IMR-90 (cell line): ENCODE data around the gene CCDC102A. TPM values are rescaled to one million over a fixed set of nuclear protein-coding genes. Genes with fewer than 3 reads are reported as not detected.
A peak's percentile ranks its signal among the peaks of the same experiment; 100 is the strongest.

ENCODE experiments used
- ATAC-seq: fragments of 200-7000 bp; cut with Tn5 transposase; 2 replicates; pipeline ENCODE4 v1.9.1; 2020; ENCODE audit warnings: low read depth, mild to moderate bottlenecking, moderate library complexity
- BruUV-seq: library from RNA; stranded (reverse); fragments of 400-500 nt; replicated peaks from 2 replicates; lab custom pipeline; 2021; lab: Mats Ljungman, UMichigan
- CTCF ChIA-PET: fragments of 300-600 bp; formaldehyde crosslinking; extraction: SDS; loops from one replicate; lab custom pipeline; 2021; ENCODE audit warnings: antibody characterized with exemption; lab: Yijun Ruan, JAX
- POLR2A ChIA-PET: fragments of 300-600 bp; sonication (Branson Sonifier 250); formaldehyde crosslinking; loops from one replicate; lab custom pipeline; 2022; ENCODE audit warnings: antibody characterized with exemption; ENCODE audit not compliant: unreplicated experiment; lab: Charles Lee
- DNase-seq: peaks from one replicate; pipeline ENCODE4 v3.0.0; 2013
- H2AFZ ChIP-seq: replicated peaks from 2 replicates; pipeline ENCODE3; 2013; ENCODE audit warnings: low read length, mild to moderate bottlenecking; ENCODE audit not compliant: poor library complexity
- H2AK5ac ChIP-seq: 2 replicates; pipeline ENCODE4 v1.6.1; 2013; ENCODE audit warnings: low read depth, low read length, inconsistent platforms
- H2AK9ac ChIP-seq: replicated peaks from 2 replicates; pipeline ENCODE3; 2013; ENCODE audit warnings: mild to moderate bottlenecking, low read depth, low read length, moderate library complexity; ENCODE audit not compliant: poor library complexity
- H2BK120ac ChIP-seq: 2 replicates; pipeline ENCODE4 v1.6.1; 2013; ENCODE audit warnings: low read depth, low read length, inconsistent platforms
- H2BK15ac ChIP-seq: 3 replicates; pipeline ENCODE4 v1.6.1; 2013; ENCODE audit warnings: low read depth, low read length, inconsistent platforms
- H2BK20ac ChIP-seq: 2 replicates; pipeline ENCODE4 v1.6.1; 2013; ENCODE audit warnings: low read depth, mild to moderate bottlenecking, inconsistent platforms, low read length, moderate library complexity
- H2BK5ac ChIP-seq: 2 replicates; pipeline ENCODE4 v1.6.1; 2013; ENCODE audit warnings: mild to moderate bottlenecking, low read depth, low read length, inconsistent platforms; ENCODE audit not compliant: poor library complexity, severe bottlenecking
- H3K14ac ChIP-seq: replicated peaks from 2 replicates; pipeline ENCODE4 v1.6.1; 2013; ENCODE audit warnings: low read depth, low read length, inconsistent platforms
- H3K18ac ChIP-seq: 2 replicates; pipeline ENCODE4 v1.6.1; 2013; ENCODE audit warnings: low read depth, low read length, control low read depth
- H3K23ac ChIP-seq: 2 replicates; pipeline ENCODE4 v1.6.1; 2013; ENCODE audit warnings: low read depth, low read length, inconsistent platforms
- H3K27ac ChIP-seq: 2 replicates; pipeline ENCODE4 v1.5.1; 2013; ENCODE audit warnings: mild to moderate bottlenecking, control low read depth, low read length; ENCODE audit not compliant: insufficient read depth
- H3K27me3 ChIP-seq: 2 replicates; pipeline ENCODE4 v1.6.1; 2013; ENCODE audit warnings: low read length; ENCODE audit not compliant: control insufficient read depth, insufficient read depth
- H3K36me3 ChIP-seq: 2 replicates; pipeline ENCODE4 v1.6.1; 2013; ENCODE audit warnings: low read length, mixed read lengths; ENCODE audit not compliant: control insufficient read depth, insufficient read depth
- H3K4ac ChIP-seq: 2 replicates; pipeline ENCODE4 v1.6.1; 2013; ENCODE audit warnings: low read depth, low read length, inconsistent platforms
- H3K4me1 ChIP-seq: 2 replicates; pipeline ENCODE4 v1.6.1; 2013; ENCODE audit warnings: low read length, mixed read lengths; ENCODE audit not compliant: control insufficient read depth, insufficient read depth
- H3K4me2 ChIP-seq: 2 replicates; pipeline ENCODE4 v1.6.1; 2013; ENCODE audit warnings: low read depth, mild to moderate bottlenecking, control low read depth, low read length, moderate library complexity
- H3K4me3 ChIP-seq: 2 replicates; pipeline ENCODE4 v1.5.1; 2013; ENCODE audit warnings: low read depth, mild to moderate bottlenecking, control low read depth, low read length, moderate library complexity; ENCODE audit not compliant: insufficient read depth
- H3K56ac ChIP-seq: 2 replicates; pipeline ENCODE4 v1.6.1; 2013; ENCODE audit warnings: low read length, inconsistent platforms; ENCODE audit not compliant: insufficient read depth; ENCODE audit errors: extremely low read depth
- H3K79me1 ChIP-seq, 2 experiments: 2 replicates each; pipeline ENCODE4 v1.6.1; 2013; ENCODE audit warnings: low read length in 2 of 2, inconsistent platforms in 1 of 2, low read depth in 1 of 2
- H3K9ac ChIP-seq: 2 replicates; pipeline ENCODE4 v1.6.1; 2013; ENCODE audit warnings: low read depth, low read length, control low read depth
- H3K9me1 ChIP-seq: 2 replicates; pipeline ENCODE4 v1.6.1; 2013; ENCODE audit warnings: low read length, inconsistent platforms; ENCODE audit not compliant: insufficient read depth
- H3K9me3 ChIP-seq: 2 replicates; pipeline ENCODE4 v1.6.1; 2013; ENCODE audit warnings: low read length; ENCODE audit not compliant: control insufficient read depth, insufficient read depth
- H4K20me1 ChIP-seq: 2 replicates; pipeline ENCODE4 v1.6.1; 2013; ENCODE audit warnings: low read length, inconsistent platforms; ENCODE audit not compliant: insufficient read depth
- H4K5ac ChIP-seq: 2 replicates; pipeline ENCODE4 v1.6.1; 2013; ENCODE audit warnings: mild to moderate bottlenecking, low read depth, low read length, control low read depth
- H4K8ac ChIP-seq, 2 experiments: 2 replicates each; pipeline ENCODE4 v1.6.1; 2013; ENCODE audit warnings: low read depth in 2 of 2, low read length in 2 of 2, control low read depth in 1 of 2, inconsistent platforms in 1 of 2
- H4K91ac ChIP-seq: 2 replicates; pipeline ENCODE4 v1.6.1; 2013; ENCODE audit warnings: low read depth, low read length, inconsistent platforms; ENCODE audit not compliant: insufficient read depth
- CEBPB ChIP-seq: IDR thresholded peaks from 2 replicates; pipeline ENCODE4 v1.6.1; 2012; ENCODE audit warnings: low read depth, low read length, improper control_type of control experiment
- CHD1 ChIP-seq: IDR thresholded peaks from 2 replicates; pipeline ENCODE4 v1.6.1; 2012; ENCODE audit warnings: low read depth, low read length, improper control_type of control experiment
- FOS ChIP-seq: fragments of 150-350 bp; IDR thresholded peaks from 2 replicates; pipeline ENCODE4 v1.6.1; 2016; ENCODE audit warnings: low read depth, low read length
- MAZ ChIP-seq: IDR thresholded peaks from 2 replicates; pipeline ENCODE4 v1.6.1; 2012; ENCODE audit warnings: low read depth, mild to moderate bottlenecking, low read length, improper control_type of control experiment, moderate library complexity, borderline replicate concordance
- MXI1 ChIP-seq: IDR thresholded peaks from 2 replicates; pipeline ENCODE4 v1.6.1; 2012; ENCODE audit warnings: low read depth, mild to moderate bottlenecking, low read length, moderate library complexity, borderline replicate concordance
- NFE2L2 ChIP-seq: fragments of 150-350 bp; IDR thresholded peaks from 2 replicates; pipeline ENCODE4 v1.6.1; 2016; ENCODE audit warnings: low read depth, mild to moderate bottlenecking, low read length
- POLR2A ChIP-seq: IDR thresholded peaks from 2 replicates; pipeline ENCODE4 v1.6.1; 2012; ENCODE audit warnings: mild to moderate bottlenecking, low read depth, low read length
- RCOR1 ChIP-seq: IDR thresholded peaks from 2 replicates; pipeline ENCODE4 v1.6.1; 2012; ENCODE audit warnings: mild to moderate bottlenecking, low read length, improper control_type of control experiment; ENCODE audit not compliant: insufficient replicate concordance
- RFX5 ChIP-seq: IDR thresholded peaks from 2 replicates; pipeline ENCODE4 v1.8.0; 2012; ENCODE audit warnings: low read depth, mild to moderate bottlenecking, low read length, moderate library complexity
- SMC3 ChIP-seq: fragments of 150-350 bp; IDR thresholded peaks from 2 replicates; pipeline ENCODE4 v1.6.1; 2016; ENCODE audit warnings: low read depth, mild to moderate bottlenecking, antibody characterized with exemption, low read length, moderate library complexity
- WGBS, 2 experiments: methylation state at CpG; one replicate each; pipeline versions ENCODE4 v1.1.5 to v1.1.7; 2013; ENCODE audit warnings: missing lambda C conversion rate in 2 of 2; ENCODE audit not compliant: insufficient read length in 1 of 2; ENCODE audit errors: extremely low coverage in 2 of 2; 5-methylcytosine and 5-hydroxymethylcytosine counted together
- dilution Hi-C: fragments of 300-500 bp; cut with HindIII; formaldehyde crosslinking; loops from one replicate; pipeline ENCODE4 v1.14.3; 2018; ENCODE audit warnings: low sequenced_read_pairs; ENCODE audit not compliant: unreplicated experiment
- in situ Hi-C: fragments of 300-500 bp; cut with MboI; formaldehyde crosslinking; loops from 3 replicates; pipeline ENCODE4 v1.14.3; 2019; ENCODE audit warnings: low sequenced_read_pairs, inconsistent platforms, mixed read lengths
- intact Hi-C: fragments of 100-400 bp; cut with micrococcal nuclease; formaldehyde crosslinking; loops from 2 replicates; pipeline ENCODE4 v1.10.0; 2022
- polyA plus RNA-seq, 3 experiments: library from polyadenylated mRNA; depleted of rRNA; stranded (reverse); fragments of >200 nt; gene quantifications; 2 replicates each; pipeline ENCODE4 v1.2.3, GENCODE V29; 2012; ENCODE audit warnings: low replicate concordance in 1 of 3
- total RNA-seq: library from RNA; depleted of rRNA; stranded (reverse); fragments of >200 nt; gene quantifications from 2 replicates; pipeline ENCODE4 v1.2.3, GENCODE V29; 2012
- TF ChIP-seq, protein P1 (sequence below): fragments of 150-350 bp; IDR thresholded peaks from 2 replicates; pipeline ENCODE4 v1.6.1; 2017; ENCODE audit warnings: mild to moderate bottlenecking, antibody characterized with exemption, low read length, low read depth
- TF ChIP-seq, protein P2 (sequence below): fragments of 150-350 bp; IDR thresholded peaks from 2 replicates; pipeline ENCODE4 v1.6.1; 2016; ENCODE audit warnings: low read depth, mild to moderate bottlenecking, low read length, moderate library complexity, borderline replicate concordance

Gene CCDC102A
- total and polyA plus RNA-seq, 2 of the 4 experiments (the other 2 are of a cell fraction) = 5.4 to 8.5 TPM

DNA sequence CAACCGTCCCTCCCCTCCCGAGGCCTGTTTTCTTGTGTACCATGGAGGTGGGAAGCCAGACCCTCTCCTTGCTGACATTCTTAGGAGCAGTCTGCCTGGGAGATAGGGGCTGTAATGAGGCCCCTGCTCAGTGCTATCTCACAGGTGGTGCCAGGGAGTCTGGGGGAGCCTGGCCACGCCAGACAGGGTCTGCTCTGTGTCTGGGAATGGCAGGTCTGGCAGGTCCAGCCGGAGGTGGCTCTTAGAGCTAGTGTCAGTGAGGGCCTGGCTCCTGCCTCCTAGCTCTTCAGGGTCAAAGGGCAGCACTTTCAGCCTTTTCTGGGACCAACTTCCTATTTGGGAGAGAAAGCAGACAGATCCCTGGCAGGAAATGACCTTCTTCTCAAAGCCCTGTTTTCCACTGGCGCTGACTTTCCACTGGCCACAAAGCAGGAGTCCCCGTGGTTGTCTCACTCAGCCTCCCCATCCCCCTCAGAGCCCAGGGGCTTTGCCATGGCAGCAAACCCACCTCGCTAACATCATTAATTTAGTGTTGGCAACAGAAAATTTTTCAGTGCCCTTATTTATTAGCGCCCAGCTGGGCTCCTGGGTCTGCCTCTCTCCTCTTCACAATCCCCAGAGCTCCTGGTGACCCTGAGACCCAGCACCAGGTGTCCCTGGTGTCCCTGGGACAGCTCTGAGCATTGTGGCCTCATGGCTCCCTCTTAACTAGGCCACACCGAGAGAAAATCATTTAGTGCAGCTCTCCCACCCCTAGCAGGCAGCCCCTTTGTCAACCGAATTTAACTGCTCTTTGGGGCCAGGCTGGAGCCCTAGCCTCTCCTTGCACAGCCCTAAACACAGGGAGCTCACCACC lies 26.1 kb downstream of the CCDC102A start:
- Histone ChIP-seq H3K18ac (no peak overlapping the region), H3K4me2 (no peak overlapping the region), H2AFZ (no peak overlapping the region), H3K4me3 (no peak overlapping the region), H2AK5ac (no peak overlapping the region), H4K8ac (no peak overlapping the region), H3K9ac (no peak overlapping the region), H3K9me3 (no peaks in the 10 kb centered on the region), H3K4me1 (no peaks in the 10 kb centered on the region), H3K4ac (no peak overlapping the region), H3K9me1 (no peaks in the 10 kb centered on the region), H3K27me3 (peaks cover 30% of the 10 kb centered on the region), H2BK15ac (no peak overlapping the region), H3K56ac (no peak overlapping the region), H2AK9ac (peak overlapping the region; percentile 13), H3K23ac (no peak overlapping the region), H3K14ac (no peak overlapping the region), H4K20me1 (no peaks in the 10 kb centered on the region), H3K27ac (no peak overlapping the region), H4K5ac (no peak overlapping the region), H3K36me3 (peaks cover 5% of the 10 kb centered on the region; the same call in 1 of the 2 replicates), H2BK5ac (no peak overlapping the region), H2BK20ac (no peak overlapping the region), H4K91ac (no peak overlapping the region), H2BK120ac (no peak overlapping the region), H3K79me1 (no peaks in the 10 kb centered on the region)
- intact Hi-C loops (no loop called here), dilution Hi-C loops (no loop called here), in situ Hi-C loops (no loop called here)
- POLR2A ChIA-PET = no interaction called here
- DNase-seq (no peak), ATAC-seq (no peak)
- CTCF ChIA-PET = interaction anchor here (0.5 to 2.2 kb wide), 2 partner anchors 10 to 13 kb away, joined by 7 read pairs; no protein-coding TSS in a partner anchor
- no TSS peak for BruUV-seq
- TF ChIP-seq RFX5 = no peak
- TF ChIP-seq, protein P1, sequence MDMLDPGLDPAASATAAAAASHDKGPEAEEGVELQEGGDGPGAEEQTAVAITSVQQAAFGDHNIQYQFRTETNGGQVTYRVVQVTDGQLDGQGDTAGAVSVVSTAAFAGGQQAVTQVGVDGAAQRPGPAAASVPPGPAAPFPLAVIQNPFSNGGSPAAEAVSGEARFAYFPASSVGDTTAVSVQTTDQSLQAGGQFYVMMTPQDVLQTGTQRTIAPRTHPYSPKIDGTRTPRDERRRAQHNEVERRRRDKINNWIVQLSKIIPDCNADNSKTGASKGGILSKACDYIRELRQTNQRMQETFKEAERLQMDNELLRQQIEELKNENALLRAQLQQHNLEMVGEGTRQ = no peak
- no peak for TF ChIP-seq MAZ
- no peak for TF ChIP-seq RCOR1
- TF ChIP-seq, protein P2, sequence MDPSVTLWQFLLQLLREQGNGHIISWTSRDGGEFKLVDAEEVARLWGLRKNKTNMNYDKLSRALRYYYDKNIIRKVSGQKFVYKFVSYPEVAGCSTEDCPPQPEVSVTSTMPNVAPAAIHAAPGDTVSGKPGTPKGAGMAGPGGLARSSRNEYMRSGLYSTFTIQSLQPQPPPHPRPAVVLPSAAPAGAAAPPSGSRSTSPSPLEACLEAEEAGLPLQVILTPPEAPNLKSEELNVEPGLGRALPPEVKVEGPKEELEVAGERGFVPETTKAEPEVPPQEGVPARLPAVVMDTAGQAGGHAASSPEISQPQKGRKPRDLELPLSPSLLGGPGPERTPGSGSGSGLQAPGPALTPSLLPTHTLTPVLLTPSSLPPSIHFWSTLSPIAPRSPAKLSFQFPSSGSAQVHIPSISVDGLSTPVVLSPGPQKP = no peak
- no peak for TF ChIP-seq MXI1
- TF ChIP-seq POLR2A = no peak
- no peak for TF ChIP-seq NFE2L2
- no peak for TF ChIP-seq CHD1
- no peak for TF ChIP-seq CEBPB
- no peak for TF ChIP-seq SMC3
- no peak for TF ChIP-seq FOS
- 38% methylated on average over 4 of the region's 10 CpGs; no CpG with 5 or more reads in 1 of the 2 experiments for WGBS, 2 experiments
